Stimulated activated CD4-positive, alpha-beta T cell treated with anti-CD3 and anti-CD28 coated beads, Interleukin-15, amount 100 ng/mL, for 1 hour (primary cell): ENCODE results near the gene CREBBP.

Experiments
- DNase-seq, 2 donors: peaks; one replicate each; pipeline ENCODE4 v3.0.0-alpha.2; 2020; ENCODE audit warnings: low read depth in 1 of 2, low spot score in 1 of 2

Gene CREBBP

GRCh38 chr16:3767333-3767986 is 113.1 kb downstream of the CREBBP start:
- DNase-seq, result no peak

GRCh38 chr16:3766177-3766576 is 114.3 kb downstream of the CREBBP start:
- no peak for DNase-seq

- no peak for DNase-seq
Observed at GRCh38 chr16:3764409-3764808, 116.1 kb downstream of the CREBBP start.

- DNase-seq, result no peak
Observed at GRCh38 chr16:3762107-3762750, 118.3 kb downstream of the CREBBP start.

- no peak for DNase-seq
Observed at GRCh38 chr16:3761375-3762106, 119.0 kb downstream of the CREBBP start.

- no peak for DNase-seq
Observed at GRCh38 chr16:3760518-3760917, 120.0 kb downstream of the CREBBP start.

- no peak for DNase-seq
Observed at GRCh38 chr16:3759736-3760135, 120.8 kb downstream of the CREBBP start.

GRCh38 chr16:3756113-3756512 is 124.4 kb downstream of the CREBBP start:
- no peak for DNase-seq

- DNase-seq, result no peak
Observed at GRCh38 chr16:3755249-3755648, 125.3 kb downstream of the CREBBP start.

- no peak for DNase-seq
Observed at GRCh38 chr16:3754772-3755171, 125.7 kb downstream of the CREBBP start.

- no peak for DNase-seq
Observed at GRCh38 chr16:3754081-3754703, 126.3 kb downstream of the CREBBP start.

- no peak for DNase-seq
Observed at GRCh38 chr16:3752984-3753383, 127.5 kb downstream of the CREBBP start.

GRCh38 chr16:3751878-3752277 is 128.6 kb downstream of the CREBBP start:
- no peak for DNase-seq

- no peak for DNase-seq
Observed at GRCh38 chr16:3748307-3748706, 132.2 kb downstream of the CREBBP start.

GRCh38 chr16:3745751-3746355 is 134.7 kb downstream of the CREBBP start:
- DNase-seq, result no peak

- DNase-seq, result no peak
Observed at GRCh38 chr16:3744018-3744417, 136.5 kb downstream of the CREBBP start.

- no peak for DNase-seq
Observed at GRCh38 chr16:3740934-3741333, 139.6 kb downstream of the CREBBP start.

- no peak for DNase-seq
Observed at GRCh38 chr16:3740186-3740585, 140.3 kb downstream of the CREBBP start.

GRCh38 chr16:3739636-3740035 is 140.9 kb downstream of the CREBBP start:
- DNase-seq, result no peak

GRCh38 chr16:3738541-3738940 is 142.0 kb downstream of the CREBBP start:
- DNase-seq, result no peak

- no peak for DNase-seq
Observed at GRCh38 chr16:3738128-3738527, 142.4 kb downstream of the CREBBP start.
